Suprapubic skin (tissue), 4 donors: ENCODE measurements around the gene COMMD1.

Source experiments
- CTCF ChIP-seq, 2 donors: fragments of 200-600 bp in 1 of 2; fragments of 450-650 bp in 1 of 2; sonication (generic) in 1 of 2; IDR thresholded peaks; one replicate each; pipeline ENCODE4 v1.5.1; 2016 to 2019; ENCODE audit warnings: antibody characterized with exemption in 2 of 2, mild to moderate bottlenecking in 1 of 2, moderate library complexity in 1 of 2
- EP300 ChIP-seq: sonication (generic); formaldehyde crosslinking; IDR thresholded peaks from one replicate; pipeline ENCODE4 v1.6.1; 2017; ENCODE audit warnings: antibody characterized with exemption
- POLR2A ChIP-seq, 2 donors: fragments of 450-650 bp; IDR thresholded peaks; one replicate each; pipeline ENCODE4 v1.6.1; 2017; ENCODE audit warnings: antibody characterized with exemption in 2 of 2, mild to moderate bottlenecking in 2 of 2, moderate library complexity in 2 of 2
- POLR2AphosphoS5 ChIP-seq, 3 donors: sonication (generic); formaldehyde crosslinking; IDR thresholded peaks; one replicate each; pipeline ENCODE4 v1.6.1; 2017; ENCODE audit warnings: antibody characterized with exemption in 3 of 3

- TF ChIP-seq POLR2A (IDR thresholded peaks at IDR 0.05) = no peak
- TF ChIP-seq CTCF (IDR thresholded peaks at IDR 0.05) = no peak
- TF ChIP-seq EP300 = no peak
- no peak for TF ChIP-seq POLR2AphosphoS5 (IDR thresholded peaks at IDR 0.05)
These were observed 251.5 kb downstream of the COMMD1 start for GRCh38 chr2:62156861-62157496.
